HEK293T (cell line): ENCODE data around the gene CDH6.

Experiments used
- ARNT ChIP-seq: fragments of 450-650 bp; IDR thresholded peaks from 2 replicates; pipeline ENCODE4 v1.6.1; 2017; ENCODE audit warnings: mild to moderate bottlenecking
- BHLHE40 ChIP-seq: fragments of 450-650 bp; IDR thresholded peaks from 2 replicates; pipeline ENCODE4 v1.6.1; 2016; ENCODE audit warnings: mild to moderate bottlenecking, moderate library complexity, borderline replicate concordance
- FOXA1 ChIP-seq: fragments of 450-650 bp; IDR thresholded peaks from 2 replicates; pipeline ENCODE4 v1.6.1; 2016; ENCODE audit warnings: mild to moderate bottlenecking
- FOXK2 ChIP-seq: fragments of 450-650 bp; IDR thresholded peaks from 2 replicates; pipeline ENCODE4 v1.6.1; 2016; ENCODE audit warnings: mild to moderate bottlenecking
- SP1 ChIP-seq: fragments of 450-650 bp; IDR thresholded peaks from 2 replicates; pipeline ENCODE4 v1.6.1; 2017
- SUZ12 ChIP-seq: fragments of 450-650 bp; IDR thresholded peaks from 2 replicates; pipeline ENCODE4 v1.6.1; 2016; ENCODE audit warnings: mild to moderate bottlenecking
- TARDBP ChIP-seq: fragments of 450-650 bp; IDR thresholded peaks from 2 replicates; pipeline ENCODE4 v1.6.1; 2016
- ZNF384 ChIP-seq: fragments of 450-650 bp; IDR thresholded peaks from 2 replicates; pipeline ENCODE4 v1.6.1; 2016

GRCh38 chr5:31181376-31181987 is 12.0 kb upstream of the CDH6 start:
- TF ChIP-seq FOXA1 = no peak
- TF ChIP-seq FOXK2 = no peak
- TF ChIP-seq ARNT = no peak
- TF ChIP-seq SP1 = no peak
- TF ChIP-seq TARDBP = no peak
- no peak for TF ChIP-seq BHLHE40
- no peak for TF ChIP-seq ZNF384
- no peak for TF ChIP-seq SUZ12
